ENCODE data around the gene MIX23.

MIX23 gene

GRCh38 chr3:122398920-122399319 is 15.9 kb upstream of the MIX23 start:
- no peak overlapping the region for H3K4me3 ChIP-seq (ENCODE audit: low read depth, low read length)
- no peak overlapping the region for H3K27ac ChIP-seq
- DNase-seq = no peak
- no peaks in the 10 kb centered on the region for H3K27me3 ChIP-seq (ENCODE audit: insufficient read depth, low read depth, severe bottlenecking)
- H3K9me3 ChIP-seq (ENCODE audit: severe bottlenecking) = peaks cover 2% of the 10 kb centered on the region
- TF ChIP-seq, protein P1, sequence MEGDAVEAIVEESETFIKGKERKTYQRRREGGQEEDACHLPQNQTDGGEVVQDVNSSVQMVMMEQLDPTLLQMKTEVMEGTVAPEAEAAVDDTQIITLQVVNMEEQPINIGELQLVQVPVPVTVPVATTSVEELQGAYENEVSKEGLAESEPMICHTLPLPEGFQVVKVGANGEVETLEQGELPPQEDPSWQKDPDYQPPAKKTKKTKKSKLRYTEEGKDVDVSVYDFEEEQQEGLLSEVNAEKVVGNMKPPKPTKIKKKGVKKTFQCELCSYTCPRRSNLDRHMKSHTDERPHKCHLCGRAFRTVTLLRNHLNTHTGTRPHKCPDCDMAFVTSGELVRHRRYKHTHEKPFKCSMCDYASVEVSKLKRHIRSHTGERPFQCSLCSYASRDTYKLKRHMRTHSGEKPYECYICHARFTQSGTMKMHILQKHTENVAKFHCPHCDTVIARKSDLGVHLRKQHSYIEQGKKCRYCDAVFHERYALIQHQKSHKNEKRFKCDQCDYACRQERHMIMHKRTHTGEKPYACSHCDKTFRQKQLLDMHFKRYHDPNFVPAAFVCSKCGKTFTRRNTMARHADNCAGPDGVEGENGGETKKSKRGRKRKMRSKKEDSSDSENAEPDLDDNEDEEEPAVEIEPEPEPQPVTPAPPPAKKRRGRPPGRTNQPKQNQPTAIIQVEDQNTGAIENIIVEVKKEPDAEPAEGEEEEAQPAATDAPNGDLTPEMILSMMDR (IDR thresholded peaks at IDR 0.05; ENCODE audit: low read depth, low read length) = no peak
- peaks cover under 1% of the 10 kb centered on the region; the same call in 1 of the 2 replicates for H3K36me3 ChIP-seq

DNA sequence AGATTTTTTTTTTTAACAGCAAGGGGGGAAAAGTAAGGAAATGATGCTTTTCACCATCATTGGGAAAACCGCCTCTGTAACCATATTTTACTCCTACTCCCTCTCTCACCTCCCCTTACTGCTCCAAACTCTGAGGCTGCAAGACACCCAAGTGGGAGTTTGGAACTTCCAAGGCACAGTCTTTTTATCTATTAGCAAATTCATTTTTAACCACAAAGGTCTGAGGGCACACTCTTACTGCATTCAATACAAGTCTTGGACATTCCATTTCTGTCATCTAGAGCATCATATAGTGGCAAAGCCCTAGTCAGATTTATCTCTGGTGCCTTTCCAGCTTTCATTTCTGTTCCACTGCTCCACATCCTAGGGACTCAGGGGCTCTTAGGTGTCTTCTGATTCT is 14.2 kb upstream of the MIX23 start:
- no peak for DNase-seq
- no peaks in the 10 kb centered on the region for H3K27me3 ChIP-seq (ENCODE audit: insufficient read depth, low read depth, severe bottlenecking)
- H3K36me3 ChIP-seq = peaks cover 4% of the 10 kb centered on the region; the same call in 1 of the 2 replicates
- H3K9me3 ChIP-seq (ENCODE audit: severe bottlenecking) = peaks cover 2% of the 10 kb centered on the region
- no peak overlapping the region for H3K27ac ChIP-seq
- TF ChIP-seq, protein P1 (IDR thresholded peaks at IDR 0.05; ENCODE audit: low read depth, low read length) = no peak
- H3K4me3 ChIP-seq (ENCODE audit: low read depth, low read length) = no peak overlapping the region

DNA sequence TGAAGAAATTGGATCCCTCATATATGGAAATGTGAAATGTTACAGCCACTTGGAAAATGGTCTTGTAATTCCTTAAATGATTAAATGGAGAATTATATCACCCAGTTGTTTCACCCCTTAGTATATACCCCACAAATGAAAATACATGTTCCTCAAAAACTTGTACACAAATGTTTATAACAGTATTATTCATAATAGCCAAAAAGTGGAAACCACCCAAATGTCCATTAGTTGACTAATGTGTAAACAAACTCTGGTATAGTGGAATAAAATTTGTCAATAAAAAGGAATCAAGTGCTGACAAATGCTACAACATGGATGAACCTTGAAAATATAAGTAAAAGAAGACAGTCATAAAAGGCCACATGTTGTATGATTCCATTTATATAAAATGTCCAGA is 13.5 kb upstream of the MIX23 start:
- peaks cover 2% of the 10 kb centered on the region for H3K9me3 ChIP-seq (ENCODE audit: severe bottlenecking)
- TF ChIP-seq, protein P1 (IDR thresholded peaks at IDR 0.05; ENCODE audit: low read depth, low read length) = no peak

DNA sequence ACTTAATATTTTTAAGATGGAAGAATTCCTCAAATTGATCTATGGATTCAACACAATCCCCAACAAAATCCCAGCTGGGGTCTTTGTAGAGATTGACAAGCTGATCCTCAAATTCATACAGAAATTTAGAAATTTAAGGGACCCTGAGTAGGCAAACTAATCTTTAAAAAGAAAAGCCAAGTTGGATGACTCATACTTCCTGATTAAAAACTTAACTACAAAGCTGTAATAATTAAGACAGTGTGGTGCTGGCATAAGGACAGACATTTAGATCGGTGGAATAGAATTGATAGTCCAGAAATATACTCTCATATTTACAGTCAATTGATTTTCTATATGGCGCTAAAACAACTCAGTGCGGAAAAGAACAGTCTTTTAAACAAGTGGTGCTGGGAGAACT is 12.6 kb upstream of the MIX23 start:
- no peak for DNase-seq
- TF ChIP-seq, protein P1 (IDR thresholded peaks at IDR 0.05; ENCODE audit: low read depth, low read length) = no peak
- no peak overlapping the region for H3K27ac ChIP-seq
- no peaks in the 10 kb centered on the region for H3K27me3 ChIP-seq (ENCODE audit: insufficient read depth, low read depth, severe bottlenecking)
- no peak overlapping the region for H3K4me3 ChIP-seq (ENCODE audit: low read depth, low read length)
- H3K9me3 ChIP-seq (ENCODE audit: severe bottlenecking) = peaks cover 2% of the 10 kb centered on the region
- H3K36me3 ChIP-seq = peaks cover 4% of the 10 kb centered on the region; the same call in 1 of the 2 replicates

More for the DNA sequence above, 13.5 kb upstream of the MIX23 start:
- no peak overlapping the region for H3K27ac ChIP-seq
- no peak overlapping the region for H3K4me3 ChIP-seq (ENCODE audit: low read depth, low read length)
- H3K36me3 ChIP-seq = peaks cover 4% of the 10 kb centered on the region; the same call in 1 of the 2 replicates
- DNase-seq = no peak
- H3K27me3 ChIP-seq (ENCODE audit: insufficient read depth, low read depth, severe bottlenecking) = no peaks in the 10 kb centered on the region

GRCh38 chr3:122394173-122394572 is 11.1 kb upstream of the MIX23 start:
- TF ChIP-seq, protein P1 (IDR thresholded peaks at IDR 0.05; ENCODE audit: low read depth, low read length) = no peak
- peaks cover 4% of the 10 kb centered on the region; the same call in 1 of the 2 replicates for H3K36me3 ChIP-seq
- H3K27ac ChIP-seq = peak overlapping the region; percentile 56
- no peaks in the 10 kb centered on the region for H3K27me3 ChIP-seq (ENCODE audit: insufficient read depth, low read depth, severe bottlenecking)
- H3K4me3 ChIP-seq (ENCODE audit: low read depth, low read length) = no peak overlapping the region
- DNase-seq = no peak
- H3K9me3 ChIP-seq (ENCODE audit: severe bottlenecking) = peaks cover 2% of the 10 kb centered on the region
